GM15510 (cell line): ENCODE results near the gene IL22.

Source experiments
- POLR2A ChIP-seq: IDR thresholded peaks from 3 replicates; pipeline ENCODE4 v1.6.1; 2011; ENCODE audit warnings: borderline replicate concordance; ENCODE audit not compliant: insufficient read length; ENCODE audit errors: extremely low read depth

IL22 gene, protein sequence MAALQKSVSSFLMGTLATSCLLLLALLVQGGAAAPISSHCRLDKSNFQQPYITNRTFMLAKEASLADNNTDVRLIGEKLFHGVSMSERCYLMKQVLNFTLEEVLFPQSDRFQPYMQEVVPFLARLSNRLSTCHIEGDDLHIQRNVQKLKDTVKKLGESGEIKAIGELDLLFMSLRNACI

DNA sequence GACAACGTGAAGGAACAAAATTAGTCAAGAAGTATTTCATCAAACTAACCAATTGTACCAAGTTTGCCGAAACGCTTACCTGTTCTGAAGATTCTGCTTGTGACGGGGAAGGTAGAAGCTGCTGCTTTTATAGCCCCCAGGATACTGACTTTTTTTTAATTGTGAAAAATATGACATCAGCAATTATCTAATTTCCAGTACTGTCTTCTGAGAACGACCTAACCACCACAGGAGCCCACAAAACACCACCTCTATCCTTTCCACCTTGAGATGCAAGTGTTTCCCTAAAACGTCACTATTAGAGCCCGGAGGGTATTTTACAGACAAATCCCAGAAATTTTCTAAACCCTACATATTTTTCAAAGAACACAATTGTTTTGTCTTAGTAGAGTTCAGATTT lies at the start of gene IL22:
IL22 (minus strand) TSS at position 101 of the 400 bp plus-strand sequence. CDS start 156 bp downstream, outside the sequence.
- no peak for TF ChIP-seq POLR2A

DNA sequence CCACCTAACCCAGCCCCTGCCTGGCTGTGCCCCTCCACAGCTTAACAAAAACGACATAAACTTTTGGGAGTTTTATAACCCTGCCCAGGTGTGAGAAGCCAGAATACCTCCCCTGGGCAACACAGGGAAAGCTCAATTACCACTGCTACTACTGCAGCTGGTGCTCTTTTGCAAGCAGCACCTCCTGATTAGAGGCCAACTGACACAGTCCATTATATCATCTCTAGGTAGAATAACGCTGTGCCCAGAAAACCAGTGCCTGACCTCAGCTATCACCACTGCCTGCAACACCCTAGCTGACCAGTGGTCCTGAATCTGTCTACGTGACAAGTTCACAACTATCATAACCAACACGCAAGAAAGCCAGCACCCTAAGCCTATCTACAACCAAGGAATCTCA lies 44.5 kb upstream of the IL22 start:
- no peak for TF ChIP-seq POLR2A

DNA sequence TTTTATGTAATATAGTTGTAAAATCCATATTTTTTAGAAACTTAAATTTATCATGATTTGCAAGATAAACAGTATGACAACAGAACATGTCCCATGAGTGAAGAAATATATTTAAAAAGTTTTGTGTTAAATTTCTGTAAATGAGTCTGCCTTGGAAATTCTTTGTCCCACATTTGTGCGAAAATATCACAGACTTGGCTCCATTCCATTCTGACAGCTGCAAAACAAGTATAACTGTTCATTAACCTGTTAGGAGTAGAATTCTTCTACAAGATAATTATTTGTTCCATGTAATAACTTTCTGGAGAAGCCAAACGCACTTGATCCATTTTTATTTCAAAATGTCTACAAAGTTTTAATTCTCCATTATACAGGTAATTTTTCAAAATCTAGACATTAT lies 40.8 kb upstream of the IL22 start:
- TF ChIP-seq POLR2A: no peak

DNA sequence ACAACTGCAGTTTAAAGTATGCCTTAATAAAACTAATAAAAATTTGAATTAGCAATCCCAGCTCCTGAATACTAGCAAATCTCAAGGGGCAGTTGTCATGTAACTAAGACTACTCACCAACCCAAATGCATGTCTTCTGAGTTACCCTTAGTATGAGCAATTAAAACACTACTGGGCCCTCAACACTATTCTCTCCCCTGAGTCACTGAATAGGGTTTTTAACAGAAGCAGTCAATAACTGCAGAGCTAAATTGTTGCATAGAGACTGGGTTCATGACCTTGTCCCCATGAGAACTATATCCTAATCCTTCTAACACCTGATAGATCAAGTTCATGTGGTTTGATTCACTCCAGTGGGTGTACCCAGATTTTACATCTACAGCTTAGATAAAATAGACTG lies 39.9 kb upstream of the IL22 start:
- no peak for TF ChIP-seq POLR2A

DNA sequence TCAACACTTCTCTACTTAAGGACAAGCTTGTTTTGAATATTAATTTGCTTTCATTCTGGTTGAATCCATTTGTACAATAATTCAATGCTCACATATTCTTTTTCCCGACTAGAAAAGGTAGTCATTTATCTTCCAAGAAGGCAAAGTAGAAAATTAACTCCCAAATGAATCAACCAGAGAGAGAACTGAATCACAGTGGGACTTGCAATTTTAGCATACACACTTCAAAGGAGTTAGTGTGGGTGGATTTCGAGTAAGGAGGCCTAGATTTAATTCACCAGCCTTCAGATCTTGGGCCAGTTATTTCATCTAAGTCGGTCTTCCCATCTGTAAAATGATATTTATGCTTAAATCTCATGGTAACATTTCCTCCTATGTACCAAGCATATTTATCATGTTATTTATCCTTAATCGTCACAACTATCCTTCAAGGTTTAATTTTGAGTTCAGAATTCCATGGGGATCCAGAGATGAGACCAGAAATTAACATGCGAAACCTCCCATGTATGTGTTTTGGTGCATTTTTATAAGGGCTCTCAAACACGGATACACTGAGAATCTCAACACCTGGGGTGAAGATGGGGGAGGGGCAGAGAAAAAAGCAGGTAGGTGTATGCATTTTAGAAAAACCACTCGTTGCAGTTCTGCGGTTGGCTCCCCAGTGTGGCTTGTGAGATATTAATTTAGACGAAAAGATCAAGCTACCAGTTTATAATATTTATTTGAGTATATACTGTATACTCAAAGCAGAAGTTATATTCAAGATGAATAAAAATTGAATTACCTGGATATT lies 38.9 kb upstream of the IL22 start:
- no peak for TF ChIP-seq POLR2A

DNA sequence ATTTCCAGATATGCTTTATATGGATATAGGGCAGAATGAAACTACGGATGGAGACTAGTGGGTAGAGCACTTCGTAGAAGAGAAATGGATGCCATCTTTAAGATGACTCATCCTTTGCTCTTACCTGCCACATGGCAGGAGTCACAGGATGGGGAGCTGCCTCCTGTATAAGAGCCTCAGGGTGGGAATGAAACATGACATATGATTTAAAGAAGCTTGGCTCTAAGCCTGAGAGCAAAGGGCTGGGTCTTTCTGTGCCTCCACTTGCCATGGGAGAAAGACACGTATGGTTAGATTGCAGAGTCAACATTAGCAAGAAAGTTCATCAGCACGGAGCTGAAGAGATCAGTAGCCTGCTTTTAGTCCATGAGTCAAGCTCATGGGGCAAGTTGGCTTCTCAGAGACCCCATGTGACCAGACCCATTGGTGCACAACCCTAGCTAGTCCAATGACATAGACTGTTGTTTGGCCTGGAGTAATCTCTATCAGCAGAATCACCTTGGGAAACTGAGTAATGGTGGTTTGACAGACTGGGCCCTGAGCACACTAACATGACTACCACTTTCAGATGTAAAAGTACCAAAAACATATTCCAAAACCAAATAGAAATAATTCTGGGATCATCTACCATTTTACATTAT lies 38.1 kb upstream of the IL22 start:
- no peak for TF ChIP-seq POLR2A

DNA sequence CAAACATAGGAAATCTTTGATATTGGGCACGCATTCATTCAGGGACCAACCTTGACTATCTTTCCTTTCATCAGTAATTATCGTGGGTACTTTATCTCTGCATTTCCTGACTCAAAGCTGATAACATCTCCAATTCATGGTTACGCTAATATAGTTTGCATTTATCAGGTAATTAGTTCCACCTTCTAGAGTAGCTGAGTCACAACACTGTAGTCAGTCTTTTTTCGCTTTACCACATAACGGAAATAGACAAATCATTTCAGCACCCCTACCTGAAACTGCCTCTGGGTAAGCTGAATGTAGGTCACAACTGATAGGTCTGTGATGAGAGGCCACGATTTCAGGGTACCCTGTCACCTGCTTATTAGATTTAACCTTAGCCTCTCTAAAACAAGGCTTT lies 36.7 kb upstream of the IL22 start:
- no peak for TF ChIP-seq POLR2A

DNA sequence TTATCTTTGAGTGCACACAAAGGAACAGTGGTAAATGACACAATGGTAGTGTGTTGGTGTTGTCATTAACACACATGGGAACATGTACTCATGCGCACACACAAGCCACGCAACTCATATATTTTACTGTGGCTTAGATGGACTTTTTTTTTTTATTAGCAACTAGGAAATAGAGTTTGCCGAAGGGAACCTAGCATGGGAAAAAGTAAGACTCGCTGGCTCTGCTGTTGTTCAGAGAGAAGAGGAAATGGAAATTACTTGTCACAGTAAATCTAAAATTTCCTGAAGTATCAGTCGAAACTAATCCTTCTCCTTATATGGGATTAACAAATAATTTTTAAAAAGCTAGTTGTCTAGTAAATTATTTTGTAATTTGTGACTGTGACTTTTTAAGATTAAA lies 33.7 kb upstream of the IL22 start:
- TF ChIP-seq POLR2A: no peak

DNA sequence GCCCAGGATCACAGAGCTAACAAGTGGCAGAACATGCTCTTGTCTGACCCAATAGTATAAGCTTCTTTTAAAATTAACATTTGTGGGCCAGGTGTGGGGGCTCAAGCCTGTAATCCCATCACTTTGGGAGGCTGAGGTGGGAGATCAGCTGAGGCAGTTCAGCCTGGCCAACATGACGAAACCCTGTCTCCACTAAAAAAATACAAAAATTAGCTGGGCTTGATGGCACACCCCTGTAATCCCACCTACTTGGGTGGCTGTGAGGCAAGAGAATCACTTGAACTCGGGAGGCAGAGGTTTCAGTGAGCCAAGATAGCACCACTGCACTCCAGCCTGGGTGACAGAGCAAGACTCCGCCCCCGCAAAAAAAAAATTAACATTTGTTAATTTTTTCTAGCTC lies 33.0 kb upstream of the IL22 start:
- no peak for TF ChIP-seq POLR2A

DNA sequence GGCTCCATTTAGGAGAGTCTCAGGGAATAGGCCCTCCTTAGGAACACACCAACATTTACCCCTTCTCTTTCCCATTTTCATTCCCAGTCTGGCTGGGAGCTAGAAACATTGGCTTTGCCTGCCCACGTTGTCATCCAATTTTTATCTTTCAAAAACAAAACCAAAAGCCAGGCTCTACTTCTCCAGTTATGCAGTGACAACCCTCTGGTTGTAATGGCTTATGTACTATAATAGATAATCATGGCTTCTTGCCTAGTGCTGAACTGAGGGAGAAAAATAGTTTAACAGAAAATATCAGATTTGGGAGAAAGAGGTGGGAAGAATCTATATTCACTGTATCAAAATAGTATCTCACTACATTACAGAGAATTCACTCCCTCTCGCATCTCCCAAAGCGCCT lies 32.1 kb upstream of the IL22 start:
- TF ChIP-seq POLR2A: no peak

DNA sequence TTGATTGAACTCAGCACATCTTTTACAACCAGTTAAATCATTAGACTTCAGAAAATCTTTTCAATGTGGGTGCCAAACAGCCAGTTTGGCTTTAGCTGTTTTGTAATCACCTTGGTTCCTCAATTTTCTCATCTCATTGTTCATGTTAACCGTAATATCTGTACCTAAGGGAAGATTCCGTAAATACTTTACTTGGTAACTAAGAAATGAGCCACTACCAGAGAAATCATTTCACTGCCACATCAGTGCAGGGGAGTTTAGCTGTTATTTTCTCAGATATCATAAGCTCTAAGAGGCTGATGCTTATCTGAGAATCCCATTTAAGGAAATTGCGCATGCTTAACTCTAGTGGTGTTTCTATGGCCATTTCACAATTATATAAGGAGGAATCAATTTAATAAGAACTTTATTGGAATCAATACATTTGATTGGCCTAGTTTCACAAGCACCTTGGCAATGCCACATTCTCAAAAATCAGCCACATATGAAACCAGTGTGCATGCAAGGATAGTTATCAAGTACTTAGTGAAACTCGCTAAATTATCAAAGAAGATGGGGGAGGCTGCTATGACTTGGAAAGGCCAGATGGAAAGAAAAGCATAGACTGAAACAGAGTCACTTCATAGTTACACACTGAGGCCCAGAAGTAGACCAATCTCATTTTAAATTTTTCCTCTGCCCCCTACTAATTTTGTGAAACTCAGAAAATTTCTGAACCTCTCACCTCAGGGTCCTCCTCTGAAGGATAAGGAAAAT lies 28.1 kb upstream of the IL22 start:
- TF ChIP-seq POLR2A: no peak

DNA sequence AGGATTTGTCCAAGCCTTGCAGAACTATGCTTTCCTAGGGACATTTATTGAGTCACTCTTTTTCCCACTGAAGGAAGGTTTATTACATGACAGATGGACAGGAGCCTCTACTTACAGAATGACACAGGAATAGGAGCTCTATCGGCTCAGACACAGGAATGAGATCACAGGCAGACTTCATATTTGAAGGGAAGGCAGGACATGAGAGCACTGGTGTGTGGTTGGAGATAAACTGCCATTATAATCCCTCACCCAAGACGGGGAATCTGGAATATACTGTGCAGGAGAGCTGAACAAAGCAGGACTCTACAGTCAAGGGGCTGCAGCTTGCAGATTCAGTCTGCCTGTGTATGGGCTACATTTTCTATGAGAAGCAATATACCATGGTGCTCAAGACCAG lies 26.8 kb upstream of the IL22 start:
- TF ChIP-seq POLR2A: no peak

DNA sequence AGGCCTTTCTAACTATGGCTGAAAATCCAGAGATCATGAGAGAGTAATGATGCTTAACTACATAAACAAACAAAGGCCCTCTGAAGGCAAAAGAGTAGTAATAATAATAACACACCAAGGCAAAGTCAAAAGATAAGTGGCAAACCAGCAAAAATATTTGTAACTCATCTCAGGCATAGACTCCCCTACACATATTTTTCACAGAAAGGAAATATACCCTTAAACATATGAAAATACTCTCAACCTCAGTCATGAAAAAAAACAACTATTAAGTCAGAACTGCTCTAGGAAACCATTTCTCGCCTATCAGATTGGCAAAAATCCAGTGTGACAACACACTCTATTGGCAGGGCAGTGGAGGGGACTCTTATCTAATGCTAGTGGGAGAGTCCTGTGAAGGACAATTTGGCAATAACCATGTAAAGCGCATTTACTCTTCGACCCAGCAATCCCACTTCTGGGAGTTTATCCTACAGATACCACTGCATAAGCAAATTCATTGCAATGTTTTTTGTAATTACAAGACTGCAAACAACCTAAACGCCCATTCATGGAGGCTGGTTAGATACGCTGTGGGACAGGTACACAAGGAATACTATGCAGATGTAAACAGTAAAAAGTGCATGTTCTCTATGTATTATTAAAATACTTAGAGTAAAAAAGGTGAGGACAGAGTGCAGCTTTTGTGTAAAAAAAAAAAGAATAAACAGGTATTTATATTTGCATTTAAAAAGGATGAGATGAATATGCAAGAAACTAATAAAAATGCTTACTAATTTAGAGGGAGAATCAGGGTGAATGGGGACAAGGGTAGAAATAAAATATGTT lies 26.0 kb upstream of the IL22 start:
- no peak for TF ChIP-seq POLR2A

DNA sequence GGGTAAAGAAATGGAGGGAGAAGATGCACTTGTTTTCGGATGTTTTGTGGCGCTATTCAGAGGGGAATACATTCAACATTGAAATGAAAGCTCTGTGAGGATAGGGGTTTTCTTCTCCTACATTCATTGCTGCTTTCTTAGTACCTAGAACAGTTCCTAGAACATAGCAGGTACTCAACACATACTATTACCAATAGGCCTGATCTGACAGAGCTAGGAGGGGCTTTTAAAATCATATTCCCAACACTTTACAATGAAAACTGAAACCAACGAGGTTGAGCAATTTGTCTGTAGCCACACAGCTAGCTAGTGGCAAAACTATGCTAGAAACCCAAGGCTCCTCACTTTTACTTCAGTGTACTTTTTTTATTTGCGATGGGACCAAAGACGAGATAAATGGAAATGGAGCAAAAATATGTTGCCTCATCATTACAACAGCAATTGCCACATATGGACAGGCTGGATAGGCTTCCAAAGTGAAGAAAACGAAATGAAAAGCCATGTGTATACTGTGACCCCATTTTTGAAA lies 23.1 kb upstream of the IL22 start:
- no peak for TF ChIP-seq POLR2A
